GM21528 (cell line): ENCODE data around the gene HIRIP3.
"Not testable (repeated sequence)": the region's sequence is repeated elsewhere in the genome, so short reads cannot be mapped to it uniquely, and the experiment has no call there.

Source experiments
- ATAC-seq: cut with Tn5 transposase; IDR thresholded peaks from one replicate; pipeline ENCODE4 v1.9.1; 2021; ENCODE audit warnings: mild to moderate bottlenecking, moderate library complexity; ENCODE audit not compliant: unreplicated experiment, low FRiP score

Gene HIRIP3

DNA sequence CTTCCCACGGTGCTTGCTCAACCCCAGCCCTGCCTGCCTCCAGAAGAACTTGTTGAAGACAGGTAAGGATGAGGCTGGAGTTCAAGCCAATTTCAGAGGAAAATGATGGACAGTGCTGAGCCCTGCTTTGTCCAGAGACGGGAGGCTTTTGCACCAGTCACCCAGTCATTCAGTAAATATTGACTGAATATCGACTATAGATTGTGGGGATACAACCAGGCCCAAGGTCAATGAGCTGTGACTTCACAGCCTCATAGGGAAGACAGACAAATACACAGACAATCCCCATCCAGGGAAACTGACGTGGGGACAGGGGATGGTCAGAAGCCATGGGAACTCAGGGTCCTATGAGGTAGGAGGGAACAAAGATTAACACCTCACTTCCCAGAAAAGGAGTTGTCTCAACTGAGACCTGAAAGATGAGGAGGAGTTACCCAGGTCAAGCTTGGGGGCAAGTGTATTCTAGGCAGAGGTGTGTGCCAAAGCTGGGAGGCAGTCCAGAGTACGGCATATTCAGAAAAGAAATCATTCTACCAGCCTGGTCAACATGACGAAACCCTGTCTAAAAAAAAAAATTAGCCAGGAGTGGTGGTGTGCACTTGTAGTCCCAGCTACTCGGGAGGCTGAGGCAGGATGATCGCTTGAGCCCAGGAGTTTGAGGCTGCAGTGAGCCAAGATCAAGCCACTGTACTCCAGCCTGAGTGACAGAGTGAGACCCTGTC, 21.3 kb upstream of the HIRIP3 start:
- ATAC-seq, result no peak

- ATAC-seq, result not testable (repeated sequence)
Measured at GRCh38 chr16:30015450-30015849, 20.0 kb upstream of the HIRIP3 start.

GRCh38 chr16:30012598-30012997, 17.2 kb upstream of the HIRIP3 start:
- ATAC-seq, result not testable (repeated sequence)

DNA sequence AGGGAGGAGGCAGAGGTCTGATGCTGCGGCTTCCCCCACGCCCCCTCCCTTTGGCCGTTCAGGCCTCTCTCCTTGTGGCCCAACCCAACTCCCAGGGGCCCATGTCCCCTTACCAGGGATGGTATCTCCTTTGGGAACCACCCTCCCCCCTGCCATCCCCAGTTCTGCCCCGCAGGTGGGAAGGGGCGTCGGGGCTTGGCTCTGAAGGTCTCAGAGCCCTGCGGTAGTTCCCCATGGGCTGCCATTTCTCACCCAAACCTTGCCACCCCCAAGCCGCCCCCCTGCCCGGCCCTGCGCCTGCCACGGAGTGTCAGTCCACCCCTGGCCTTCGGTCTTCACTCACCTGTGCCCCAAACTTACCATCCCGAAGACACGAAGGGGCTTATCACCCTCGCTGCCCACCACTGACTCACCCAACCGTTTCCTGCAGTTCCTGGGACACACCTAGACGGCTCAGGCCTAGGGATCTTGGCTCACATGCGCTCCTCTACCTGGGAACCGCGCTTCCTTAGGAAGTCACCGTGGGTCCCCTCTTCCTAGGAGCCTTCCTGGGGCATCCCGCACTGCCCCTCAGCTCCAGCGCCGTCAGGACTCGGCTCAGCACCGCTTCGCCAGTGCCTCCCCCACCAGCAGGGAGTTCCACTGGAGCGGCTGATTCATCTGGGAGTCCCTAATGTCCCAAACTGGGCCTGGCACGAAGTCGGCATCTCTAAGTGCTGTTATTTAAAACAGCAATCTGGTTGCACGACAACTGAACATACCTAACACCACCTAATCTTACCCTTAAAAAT, 16.5 kb upstream of the HIRIP3 start:
- ATAC-seq, result no peak

DNA sequence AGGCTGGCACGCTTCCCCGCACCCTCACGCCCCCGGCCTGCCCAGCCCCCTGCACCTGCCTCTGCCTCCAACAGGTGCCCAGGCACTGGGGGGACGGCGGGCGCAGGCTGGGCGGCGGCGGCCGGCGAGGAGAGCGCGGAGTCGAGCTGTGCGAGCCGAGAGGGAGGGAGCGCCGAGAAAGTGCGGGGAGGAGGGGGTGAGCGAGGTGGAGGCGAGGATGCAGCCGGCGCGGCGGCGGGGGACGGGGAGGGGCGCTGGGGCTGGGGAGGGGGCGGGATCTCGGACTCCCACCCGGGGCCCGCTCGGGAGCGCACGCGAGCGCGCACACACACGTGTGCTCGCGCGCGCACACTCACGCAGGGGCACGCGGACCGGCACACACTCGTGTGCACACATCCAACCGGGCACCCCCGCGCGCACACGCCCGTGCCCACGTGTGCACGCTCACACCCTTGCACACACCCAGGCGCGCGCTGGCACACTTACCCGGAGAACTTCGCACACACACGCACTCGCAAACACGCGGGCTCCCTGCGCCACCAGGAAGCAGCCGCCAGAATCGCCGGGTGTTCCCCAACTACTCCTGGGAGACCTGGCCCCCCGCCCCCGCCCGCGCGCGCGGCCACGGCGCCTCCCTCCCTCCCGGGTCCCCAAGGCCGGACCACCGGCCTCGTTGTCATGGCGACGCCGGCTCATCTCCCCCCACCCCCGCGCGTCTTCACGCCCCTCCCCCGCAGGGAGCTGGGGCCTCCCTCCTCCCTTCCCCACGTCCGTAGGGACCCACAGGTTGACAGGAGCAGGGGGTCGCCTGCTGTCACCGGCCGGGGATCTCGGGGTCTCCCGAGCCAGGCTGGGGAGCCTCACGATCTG, 15.7 kb upstream of the HIRIP3 start, which contains the start of gene DOC2A:
TSS of gene DOC2A (minus strand) at position 184 of the 870 bp plus-strand sequence. CDS start 805 bp downstream, outside the sequence.
- ATAC-seq, result no peak

DNA sequence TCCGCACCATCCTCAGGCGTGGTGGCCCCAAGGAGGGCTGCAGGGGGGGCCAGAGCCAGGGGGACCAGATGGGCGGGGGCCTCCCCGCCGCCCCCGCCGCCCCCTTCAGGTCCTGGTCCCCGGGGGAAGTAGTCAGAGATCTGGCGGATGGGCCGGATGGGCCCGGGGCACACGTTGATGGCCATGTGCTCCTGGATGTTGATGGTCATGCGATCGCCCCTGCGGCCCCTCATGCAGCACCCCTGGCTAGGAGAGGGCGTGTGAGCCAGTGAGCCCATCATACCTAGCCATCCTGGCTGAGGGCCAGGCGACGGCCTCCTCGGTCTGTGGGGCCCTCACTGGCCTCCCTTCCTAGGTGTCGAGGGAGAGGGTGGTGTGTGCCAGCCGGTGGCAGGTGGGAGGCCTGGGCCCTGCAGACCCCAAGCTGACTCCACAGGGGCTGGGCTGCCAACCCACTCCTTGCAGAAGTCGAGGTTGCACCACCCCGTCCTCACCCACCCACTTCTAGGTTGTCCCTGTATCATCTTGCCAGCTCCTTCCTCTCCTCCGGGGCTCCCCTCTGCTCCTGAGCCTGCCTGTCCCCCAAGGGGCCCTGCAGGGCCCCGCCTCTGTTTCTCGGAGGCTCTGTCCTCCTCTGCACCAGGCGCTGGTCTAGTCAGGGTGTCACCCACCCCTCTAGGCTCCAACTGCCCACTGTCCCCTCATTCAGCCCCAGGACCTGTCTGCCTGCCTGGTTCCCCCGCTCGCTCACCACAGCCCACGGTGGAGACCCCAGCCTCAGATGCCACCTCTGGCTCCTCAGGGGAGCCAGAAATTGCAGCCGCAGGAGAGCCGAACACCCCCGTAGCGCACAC, 14.8 kb upstream of the HIRIP3 start:
- no peak for ATAC-seq

DNA sequence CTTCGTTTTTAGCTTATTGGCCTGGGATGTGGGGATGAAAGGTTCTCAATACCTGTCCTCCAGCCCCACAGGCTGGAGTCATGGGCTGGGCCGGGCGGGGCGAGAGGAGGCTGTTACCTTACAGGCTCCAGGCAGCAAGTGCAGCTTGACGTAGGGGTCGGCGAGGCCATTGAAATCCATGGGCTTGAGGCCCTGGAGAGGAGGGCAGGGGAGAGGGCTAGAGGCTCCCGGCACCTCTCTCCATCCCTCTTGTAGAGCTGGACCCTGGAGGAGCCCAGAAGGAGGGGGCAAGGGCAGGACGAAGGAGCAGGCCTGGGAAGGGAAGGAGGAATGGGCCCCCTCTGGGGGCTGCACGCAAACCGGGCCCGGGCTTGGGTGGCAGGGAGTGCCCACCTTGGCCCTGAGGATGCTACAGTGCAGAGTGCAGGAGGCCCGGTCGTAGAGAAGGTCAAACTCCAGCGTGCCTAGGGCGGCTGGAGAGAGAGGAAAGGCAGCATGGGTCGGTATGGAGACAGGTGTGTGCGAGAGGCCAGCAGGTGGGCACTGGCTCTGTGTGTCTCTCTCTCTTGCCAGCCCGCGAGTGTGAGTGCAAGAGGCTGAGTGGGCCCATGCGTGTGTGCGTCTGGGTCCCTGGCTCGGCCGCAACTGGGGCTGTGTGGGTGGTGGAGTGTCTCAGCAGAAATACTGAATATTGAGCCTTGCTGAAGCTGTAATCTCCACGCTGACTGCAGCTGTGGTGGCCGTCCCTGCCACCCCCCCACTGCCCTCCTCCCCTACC, 13.9 kb upstream of the HIRIP3 start:
- ATAC-seq, result no peak

- ATAC-seq, result no peak
Measured at GRCh38 chr16:30007378-30007895, 12.0 kb upstream of the HIRIP3 start.

DNA sequence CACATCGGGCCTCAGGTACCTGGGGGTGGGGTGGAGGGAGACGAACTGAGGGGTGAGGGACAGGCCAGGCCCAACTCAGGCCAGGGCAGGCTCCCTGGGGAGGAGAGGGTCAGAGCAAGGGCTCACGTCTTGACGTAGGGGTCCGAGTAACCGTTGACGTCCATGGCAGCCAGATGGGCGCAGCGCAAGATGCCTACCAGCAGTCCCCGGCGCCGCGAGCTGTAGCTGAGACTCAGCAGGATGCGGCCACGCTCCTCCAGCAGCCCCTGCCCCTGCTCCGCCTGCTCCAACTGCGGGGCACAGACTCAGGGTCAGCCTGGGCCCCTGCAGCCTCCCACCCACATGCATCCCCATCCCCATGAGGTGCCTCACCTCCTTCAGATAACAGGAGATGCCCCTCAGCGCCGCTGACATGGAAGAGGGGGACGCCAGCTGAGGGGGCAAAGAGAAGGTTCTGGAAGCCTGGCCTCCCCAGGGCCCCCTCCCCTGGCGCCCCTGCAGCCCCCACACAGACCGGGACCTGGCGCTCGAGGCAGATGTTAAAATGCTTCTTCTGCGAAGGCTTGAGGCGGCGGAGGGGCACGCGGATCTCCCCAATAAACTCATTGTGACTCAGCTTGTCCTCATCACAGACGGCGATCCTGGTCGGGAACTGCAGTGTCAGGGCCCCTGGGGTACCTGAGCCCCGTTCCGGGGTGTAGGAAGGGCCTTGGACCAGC, 11.4 kb upstream of the HIRIP3 start:
- ATAC-seq, result no peak

- ATAC-seq, result no peak
Measured at GRCh38 chr16:30006095-30006473, 10.7 kb upstream of the HIRIP3 start.

GRCh38 chr16:30005341-30006094, 10.1 kb upstream of the HIRIP3 start:
- ATAC-seq, result no peak

DNA sequence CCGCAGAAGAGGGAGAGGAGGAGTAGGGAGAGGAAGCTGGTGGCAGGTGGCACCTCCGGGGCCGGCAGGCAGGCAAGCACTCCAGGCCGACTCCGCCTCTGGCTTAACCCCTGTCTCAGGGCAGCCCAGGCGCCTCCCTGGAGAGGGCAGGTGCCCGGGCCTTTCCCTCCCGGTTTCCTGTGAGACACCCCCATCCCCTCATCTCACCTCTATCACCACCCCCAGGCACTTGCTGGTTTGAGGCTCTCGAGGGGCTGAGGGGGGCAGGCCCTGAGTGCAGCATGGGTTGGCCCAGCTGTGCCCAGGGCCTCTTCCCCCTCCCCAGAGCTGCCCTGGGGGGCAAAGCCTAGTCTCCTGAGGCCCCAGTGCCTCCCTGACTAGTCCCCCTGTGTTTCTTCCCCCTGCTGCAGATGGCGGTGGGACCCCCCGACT, 9.4 kb upstream of the HIRIP3 start:
- no peak for ATAC-seq

DNA sequence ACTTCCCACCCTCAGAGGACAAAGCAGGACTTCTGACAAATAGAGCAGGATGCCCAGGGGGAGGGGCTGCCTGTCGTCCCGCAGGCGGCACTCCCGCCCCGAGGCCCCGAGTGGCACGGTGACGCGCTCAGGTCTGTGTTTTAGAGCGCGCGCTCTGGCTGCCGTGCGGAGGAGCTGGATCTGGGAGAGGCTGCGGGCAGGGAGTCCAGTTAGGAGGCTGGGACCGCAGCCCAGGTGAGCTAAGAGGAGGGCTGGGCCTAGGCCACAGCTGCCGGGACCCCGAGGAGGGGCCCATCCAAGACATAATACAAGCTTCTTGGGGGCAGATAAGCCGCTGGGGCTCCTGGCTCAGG, 9.0 kb upstream of the HIRIP3 start:
- ATAC-seq, result no peak

DNA sequence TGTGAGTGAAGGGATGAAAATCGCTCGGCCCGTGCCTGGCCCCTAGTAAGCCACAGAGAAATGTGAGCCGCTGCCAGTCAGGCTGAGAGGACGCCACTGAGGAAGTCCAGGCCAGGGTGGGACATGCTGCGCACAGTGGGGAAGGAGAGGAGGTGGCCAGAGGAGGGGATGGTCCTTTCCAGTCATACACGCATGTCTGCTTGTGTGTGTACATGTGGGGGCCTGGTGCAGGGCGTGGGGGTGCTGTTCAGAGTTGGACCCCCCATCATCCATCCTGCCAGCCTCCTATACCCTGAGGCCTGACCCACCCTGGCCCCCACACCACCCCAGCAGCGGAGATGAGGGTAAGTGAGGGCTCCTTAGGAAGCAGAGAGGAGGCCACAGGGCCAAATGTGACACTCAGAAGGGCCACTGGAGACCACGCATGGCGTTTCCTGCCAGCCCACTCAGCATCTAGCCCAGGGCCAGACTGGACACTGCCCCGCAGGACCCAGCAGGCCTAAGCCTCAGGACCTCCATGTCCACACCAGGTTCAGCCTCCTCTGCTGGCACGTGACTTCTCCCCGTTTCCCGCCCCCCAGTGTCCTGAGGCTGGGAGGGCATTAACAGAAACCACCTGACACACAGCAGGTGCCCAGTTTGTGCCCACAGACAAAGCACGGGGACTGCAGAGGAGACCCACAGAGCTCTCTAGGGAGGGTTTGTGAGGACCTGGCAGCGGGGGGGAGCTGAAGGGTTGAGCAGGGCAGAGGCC, 8.4 kb upstream of the HIRIP3 start:
- no peak for ATAC-seq

DNA sequence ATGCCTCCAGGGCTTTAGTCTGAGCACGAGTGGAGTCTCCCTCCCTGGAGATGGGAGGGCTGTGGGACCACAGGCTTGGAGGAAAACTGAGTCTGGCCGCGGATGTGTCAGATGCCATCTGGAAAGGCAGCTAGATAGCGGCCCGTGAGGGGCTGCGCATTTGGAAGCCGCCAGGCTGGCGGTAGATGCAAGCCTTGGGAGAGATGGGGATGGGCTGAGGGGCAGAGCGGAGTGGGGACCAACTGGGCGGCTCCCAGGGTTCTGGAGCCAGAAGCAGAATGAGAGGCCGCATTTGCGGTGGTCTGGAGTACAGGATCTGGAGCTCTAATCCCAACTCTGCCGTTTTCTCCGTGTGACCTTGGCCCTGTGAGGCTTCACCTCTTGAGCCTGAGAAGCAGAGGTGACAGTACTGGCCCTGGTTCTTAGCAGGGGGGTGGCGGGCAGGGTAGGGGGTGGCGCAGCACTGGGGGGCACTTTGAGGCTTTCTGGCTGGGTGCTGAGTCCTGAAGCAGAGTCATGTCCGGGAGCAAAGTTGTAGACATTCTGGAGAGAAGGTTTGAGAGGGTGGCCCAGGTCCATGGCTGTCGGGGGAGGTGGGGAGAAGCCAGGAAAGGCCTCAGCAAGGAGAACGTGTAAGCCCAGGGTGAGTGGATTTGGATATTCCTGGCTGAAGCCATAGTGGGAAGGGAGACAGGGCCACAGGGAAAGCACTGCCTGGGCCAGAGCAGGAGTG, 7.4 kb upstream of the HIRIP3 start:
- ATAC-seq, result no peak
